HL-60/S4 treated with phorbol 12-myristate 13-acetate at 8.2 ng/mL for 4 days and 3 days (cell line): ENCODE results near the gene LDHB.
"Not testable (repeated sequence)": the region's sequence is repeated elsewhere in the genome, so short reads cannot be mapped to it uniquely, and the experiment has no call there.

ENCODE experiments used
- in situ Hi-C: fragments of 300-500 bp; cut with MboI; formaldehyde crosslinking; loops from 2 replicates; pipeline ENCODE4 v1.15.0; 2022; ENCODE audit warnings: low sequenced_read_pairs

LDHB gene

DNA sequence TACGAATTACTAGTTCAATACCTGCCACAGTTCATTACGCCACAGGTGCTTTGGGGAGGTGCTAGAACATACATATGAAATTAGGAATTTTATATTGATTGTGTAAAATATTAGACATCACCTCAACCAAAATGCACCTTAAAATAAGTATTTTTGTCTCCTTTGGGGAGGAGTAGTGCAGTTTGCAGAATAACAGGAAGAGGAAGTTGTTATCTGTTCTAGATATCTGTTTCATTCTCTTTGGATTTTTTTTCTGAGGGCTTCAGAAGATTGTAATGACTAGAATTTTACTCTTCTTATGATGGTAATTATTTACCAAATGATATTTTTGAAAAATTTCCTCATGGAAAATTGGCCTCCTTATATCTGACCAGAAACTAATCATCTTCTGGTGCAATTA is 43.1 kb downstream of the LDHB start:
- in situ Hi-C loops = no loop called here

DNA sequence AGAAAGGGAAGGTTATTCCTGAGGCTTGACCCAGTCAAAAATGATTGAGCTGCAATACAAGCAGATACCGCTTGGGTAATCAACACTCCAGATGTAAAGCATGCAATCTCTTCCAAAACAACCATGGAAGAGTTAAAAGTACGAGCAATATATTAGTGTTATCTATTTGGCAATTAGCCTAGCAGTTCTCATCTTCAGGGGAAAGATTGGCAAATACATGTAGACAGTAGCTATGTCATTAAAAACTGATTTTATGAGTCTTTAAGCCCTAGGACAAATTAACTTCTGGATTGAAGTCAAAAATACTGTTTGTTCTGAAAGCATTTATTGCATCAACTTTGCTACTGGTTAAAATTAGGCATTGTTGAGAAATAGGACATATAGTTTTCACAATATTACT is 43.7 kb downstream of the LDHB start:
- in situ Hi-C loops = no loop called here

DNA sequence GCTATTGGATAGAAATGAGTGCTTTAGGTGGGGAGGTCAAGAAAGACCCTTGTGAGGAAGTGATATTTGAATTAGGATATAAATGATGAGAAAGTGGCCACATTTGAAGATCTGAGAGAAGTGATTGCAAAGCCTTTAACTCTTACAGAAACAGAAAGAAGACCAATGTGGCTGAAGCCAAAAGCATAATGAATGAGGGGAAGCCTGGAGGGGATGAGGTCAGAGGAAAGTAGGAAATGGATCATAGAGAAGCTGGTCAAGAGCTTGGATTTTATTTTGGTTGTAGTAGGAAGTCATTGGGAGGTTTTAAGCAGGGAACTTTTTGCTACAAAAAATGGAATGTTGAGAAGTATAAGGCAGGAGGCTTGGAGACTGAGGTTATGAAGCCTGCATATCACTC is 49.4 kb downstream of the LDHB start:
- in situ Hi-C loops = no loop called here

DNA sequence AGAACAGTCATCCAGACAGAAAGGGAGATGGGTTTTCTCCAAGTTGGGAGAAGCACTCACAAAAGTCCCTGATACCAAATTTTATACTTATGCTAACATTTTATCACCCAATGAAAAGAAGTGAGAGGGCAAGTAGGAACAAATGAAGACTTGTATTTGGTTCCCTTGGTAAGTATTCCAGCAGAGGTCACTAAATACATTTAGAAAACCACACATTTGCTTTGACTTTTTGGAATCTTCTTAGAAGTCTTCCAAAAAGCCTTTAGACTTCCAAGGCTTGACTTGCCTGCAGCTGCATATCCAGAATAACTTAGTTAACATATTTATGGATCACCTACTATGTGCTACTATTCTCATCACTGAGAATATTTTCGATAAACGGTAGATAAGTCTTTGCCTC is 49.9 kb downstream of the LDHB start:
- in situ Hi-C loops = no loop called here

DNA sequence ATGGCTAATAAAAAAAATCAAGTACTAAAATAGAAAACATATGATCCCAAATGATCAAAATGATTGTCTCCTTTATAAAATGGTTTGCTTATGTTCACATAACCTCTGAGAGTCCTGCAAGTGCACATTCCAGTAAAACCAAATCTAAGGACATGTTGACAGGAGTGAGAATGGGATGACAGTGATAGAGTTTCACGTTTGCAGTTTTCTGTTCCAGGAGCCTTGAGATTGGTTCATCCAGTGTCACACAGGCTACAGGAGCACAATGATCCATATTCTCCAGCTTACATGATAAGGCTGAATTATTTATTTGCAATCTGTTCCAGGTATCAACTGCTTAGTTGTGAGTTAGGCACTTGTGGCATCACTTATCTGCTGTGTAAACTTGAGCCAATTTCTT is 51.5 kb downstream of the LDHB start:
- in situ Hi-C loops = no loop called here

DNA sequence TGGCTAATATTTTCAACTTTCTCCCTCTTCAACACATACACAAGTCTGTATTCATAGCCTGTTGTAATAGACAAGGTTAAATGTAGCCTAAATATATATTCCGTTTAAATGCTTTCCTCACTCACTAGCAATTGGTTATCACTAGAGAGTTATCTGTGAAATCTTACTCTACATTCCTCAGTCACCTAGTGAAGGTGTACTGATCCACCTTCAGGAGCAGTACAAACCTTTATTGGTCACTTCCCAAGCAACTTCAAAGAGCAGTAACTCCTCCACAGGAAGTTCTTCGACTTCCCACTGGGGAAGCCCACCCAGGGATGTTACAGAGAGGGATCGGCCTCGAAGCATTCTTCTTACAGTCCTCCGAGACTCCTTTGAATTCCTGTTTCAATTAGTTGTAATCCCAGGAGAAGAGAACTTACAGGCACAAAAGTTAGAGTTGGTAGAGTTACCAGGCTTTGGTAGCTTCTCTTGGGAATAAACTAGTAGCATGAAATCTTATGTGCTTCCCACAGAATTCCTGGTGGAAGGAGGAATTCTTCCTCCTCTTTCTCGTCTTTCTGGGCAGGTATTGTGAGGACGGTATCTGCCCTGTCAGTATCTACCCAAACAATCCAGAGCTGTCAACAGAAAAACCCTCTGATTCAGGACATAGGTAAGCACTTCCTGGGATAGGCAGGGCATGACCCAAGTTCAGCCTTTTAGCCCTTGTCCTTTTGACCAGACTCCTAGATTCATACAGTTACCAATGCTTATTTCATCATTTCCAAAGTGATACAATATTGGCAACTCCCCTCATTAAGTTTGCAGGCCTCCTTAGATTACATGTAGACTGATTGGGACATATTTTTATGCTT is 53.2 kb downstream of the LDHB start, which contains the start of gene GYS2:
TSS of gene GYS2 (minus strand) at position 603 of the 857 bp plus-strand sequence. CDS start at position 348, 255 bp downstream.
- in situ Hi-C loops = no loop called here

DNA sequence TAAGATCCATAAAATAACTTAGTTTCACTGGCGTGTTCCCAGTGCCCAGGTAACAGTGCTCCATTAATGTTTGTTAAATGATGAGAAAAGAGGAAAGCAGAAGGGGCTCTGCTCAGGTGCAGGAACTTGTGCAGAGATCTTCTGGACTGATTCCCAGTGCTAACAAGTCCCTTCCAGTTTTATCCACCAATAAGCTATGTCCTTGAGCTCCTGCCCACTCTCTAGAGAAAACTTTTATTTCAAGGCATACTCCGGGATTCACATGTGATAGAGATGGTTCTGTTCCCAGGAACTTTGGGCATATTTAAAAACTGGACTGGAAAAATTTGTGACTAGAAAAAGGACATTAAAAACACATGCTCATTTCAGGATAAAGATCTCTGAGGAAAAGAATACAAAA is 54.9 kb downstream of the LDHB start:
- in situ Hi-C loops = no loop called here

DNA sequence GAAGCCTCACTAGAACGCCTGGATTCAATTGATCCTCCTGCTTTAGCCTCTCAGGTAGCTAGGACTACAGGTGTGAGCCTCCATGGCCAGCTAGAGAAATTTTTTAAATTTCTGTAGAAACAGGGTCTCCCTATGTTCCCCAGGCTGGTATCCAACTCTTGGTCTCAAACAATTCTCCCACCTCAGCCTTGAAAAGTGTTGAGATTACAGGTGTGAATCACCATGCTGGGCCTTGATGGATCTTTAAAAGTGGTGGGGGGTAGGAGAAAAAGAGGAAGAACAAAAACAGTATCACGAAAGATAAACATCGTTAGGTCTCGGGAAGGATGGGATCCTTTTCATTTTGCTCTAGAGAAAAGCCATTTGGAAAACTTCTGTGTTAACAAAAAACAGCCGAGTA is 57.4 kb downstream of the LDHB start:
- in situ Hi-C loops = no loop called here

DNA sequence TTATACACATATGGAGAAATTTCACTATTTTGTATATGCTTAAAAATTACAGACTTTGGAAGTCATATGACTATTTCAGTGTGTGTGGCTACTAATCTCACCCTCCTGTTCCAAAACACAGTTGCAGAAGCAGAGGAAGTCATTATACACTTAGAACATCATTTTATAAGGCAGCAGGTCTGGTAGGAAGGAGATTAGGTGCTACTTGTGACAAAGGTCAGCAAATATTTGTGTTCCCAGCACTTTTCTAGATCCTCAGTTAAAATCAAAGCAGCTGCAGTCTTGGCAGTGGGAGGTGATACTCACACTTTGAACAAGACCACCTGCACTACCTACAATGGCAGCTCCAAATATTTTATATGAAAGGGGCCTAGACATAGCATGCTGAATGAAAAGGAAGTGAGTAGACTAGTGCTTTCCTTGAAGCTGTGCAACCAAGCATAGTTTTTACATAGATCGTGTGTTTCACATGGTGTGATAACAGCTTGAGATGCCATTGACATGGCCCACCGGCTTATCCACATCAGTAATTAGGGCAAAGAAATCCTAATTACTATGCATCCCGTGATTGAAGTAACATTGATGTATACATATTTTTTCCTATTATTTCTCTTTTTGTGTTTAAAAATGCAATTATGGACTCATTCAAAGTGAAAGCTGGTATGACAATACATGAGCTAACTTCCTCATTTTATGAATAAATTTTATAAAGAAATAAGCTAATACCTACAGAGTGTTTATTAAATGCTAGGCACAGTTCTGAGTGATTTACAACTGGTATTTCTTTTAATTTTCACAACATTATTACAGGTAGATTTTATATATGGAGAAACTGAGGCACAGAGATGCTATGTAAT is 58.3 kb downstream of the LDHB start:
- in situ Hi-C loops = no loop called here

DNA sequence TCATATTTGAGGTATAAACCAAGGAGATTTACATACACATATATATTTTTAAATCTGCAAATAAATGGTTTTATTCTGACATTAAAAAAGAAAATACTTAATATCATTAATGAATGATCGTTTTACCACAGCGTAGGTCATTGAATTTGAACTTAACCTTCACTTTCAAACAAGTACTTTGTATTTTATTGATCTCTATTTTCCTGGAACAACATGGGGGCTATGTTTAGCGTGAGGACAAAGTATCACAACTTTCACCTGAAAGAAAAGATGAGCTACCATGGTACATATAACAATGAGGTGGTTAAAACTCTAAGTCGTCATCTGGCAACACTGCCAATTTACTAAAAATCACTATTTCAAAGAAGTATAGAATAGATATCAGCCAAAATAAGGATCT is 59.0 kb downstream of the LDHB start:
- in situ Hi-C loops = no loop called here

DNA sequence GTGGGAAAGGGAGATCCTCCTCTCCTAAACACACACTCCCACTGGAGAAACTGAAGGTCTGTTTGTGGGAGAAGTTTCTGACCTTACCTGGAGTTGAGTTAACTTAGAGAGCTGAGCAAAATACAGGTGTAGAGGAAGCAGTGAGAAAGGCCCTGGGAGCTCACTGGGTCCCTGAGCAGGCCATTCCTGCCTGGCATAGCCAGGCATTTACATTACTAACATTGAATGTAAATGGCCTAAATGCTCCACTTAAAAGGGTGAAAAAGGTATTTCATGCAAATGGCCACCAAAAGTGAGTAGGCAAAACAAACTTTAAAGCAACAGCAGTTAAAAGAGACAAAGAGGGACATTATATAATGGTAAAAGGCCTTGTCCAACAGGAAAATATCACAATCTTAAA is 62.3 kb downstream of the LDHB start:
- in situ Hi-C loops = not testable (repeated sequence)

DNA sequence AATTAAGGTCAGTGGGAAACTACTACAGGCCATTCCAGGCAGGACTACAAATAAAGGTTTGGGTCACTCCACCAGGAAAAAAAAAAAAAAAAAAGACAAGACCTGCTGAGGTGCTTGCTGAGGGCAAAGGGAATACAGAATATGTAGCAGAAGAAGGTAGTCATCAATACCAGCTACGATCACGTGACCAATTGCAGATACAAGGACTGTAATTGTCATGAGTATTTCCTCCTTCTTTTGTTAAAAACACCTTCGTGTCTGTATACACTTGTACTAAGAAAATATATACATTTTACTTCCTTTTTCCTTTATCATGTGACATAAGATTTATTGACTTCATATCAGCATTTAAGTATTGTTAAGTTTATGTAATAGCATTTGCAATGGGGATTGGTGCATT is 72.2 kb downstream of the LDHB start:
- in situ Hi-C loops = no loop called here
